Medulla oblongata (tissue), 1 donor: ENCODE results near the gene GMDS.

ENCODE experiments used
- DNase-seq: peaks from one replicate; pipeline ENCODE4 v3.0.0-alpha.2; 2015; ENCODE audit errors: extremely low spot score

GMDS gene

DNA sequence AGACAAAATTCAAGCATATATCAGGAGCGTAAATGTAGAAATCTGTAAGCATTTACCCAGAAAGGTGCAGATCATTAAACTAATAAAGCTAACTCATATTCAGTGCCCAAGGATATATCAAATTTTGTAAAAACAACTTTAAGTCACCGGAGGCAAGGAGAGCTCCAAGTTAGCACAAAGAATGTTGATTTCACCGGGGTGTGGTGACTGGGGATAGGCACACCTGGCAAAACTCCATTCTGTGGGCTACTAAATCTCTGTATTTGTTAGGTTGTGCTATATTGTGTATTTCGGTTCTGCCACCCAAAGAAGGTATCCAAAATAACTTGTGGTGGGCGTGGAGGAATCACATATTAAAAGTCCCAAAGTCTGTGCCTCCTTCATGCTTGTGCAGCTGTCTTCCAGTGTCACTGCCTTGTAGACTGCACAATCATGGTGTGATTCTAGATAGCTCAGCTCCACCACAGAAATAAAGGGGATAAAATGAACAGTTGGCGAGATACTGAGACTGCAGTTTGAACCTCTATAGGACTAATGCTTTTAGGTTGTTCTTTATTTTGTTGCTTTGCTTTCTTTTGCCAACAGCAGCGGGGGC, 111.6 kb downstream of the GMDS start:
- no peak for DNase-seq

- no peak for DNase-seq
Observed at GRCh38 chr6:2132916-2133315, 112.5 kb downstream of the GMDS start.

DNA sequence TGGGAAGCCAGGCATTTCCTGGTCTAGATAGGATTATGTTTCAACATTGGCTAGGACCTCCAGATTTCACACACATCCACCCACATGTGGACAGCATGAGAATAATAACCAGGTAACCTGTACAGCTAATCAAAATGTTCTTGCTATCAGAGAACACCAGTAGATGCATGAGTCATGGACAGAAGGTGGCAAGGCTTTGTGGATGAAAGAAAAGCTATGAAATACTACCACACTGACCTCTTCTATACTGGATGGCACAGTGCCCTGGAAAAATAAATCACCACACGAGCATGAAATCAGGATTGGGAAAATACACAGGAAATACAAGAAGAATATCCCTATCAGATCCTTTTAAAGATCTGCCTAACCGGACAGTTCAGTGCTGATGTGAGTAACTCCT, 113.0 kb downstream of the GMDS start:
- no peak for DNase-seq

- no peak for DNase-seq
Observed at GRCh38 chr6:2129182-2129621, 116.2 kb downstream of the GMDS start.

DNA sequence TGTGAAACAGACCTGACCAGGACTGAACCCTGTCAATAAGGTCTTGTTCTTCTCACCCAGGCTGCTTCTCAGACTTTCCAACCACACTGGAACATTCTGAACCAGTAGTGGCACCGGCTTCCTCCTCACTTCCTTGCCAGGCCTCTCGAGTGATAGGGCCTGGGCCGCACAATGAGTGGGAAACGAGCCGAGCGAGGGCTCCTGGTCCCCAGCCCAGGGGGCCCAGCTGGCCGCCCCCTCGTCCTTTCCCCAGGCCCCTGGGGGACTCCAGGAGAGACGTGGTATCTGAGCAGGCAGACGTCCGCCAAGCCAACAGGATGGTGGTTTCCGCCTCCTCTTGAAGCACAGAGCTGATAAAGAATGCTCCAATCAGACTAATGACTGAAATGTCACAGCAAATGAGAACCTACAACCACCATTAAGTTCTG, 117.9 kb downstream of the GMDS start:
- no peak for DNase-seq

DNA sequence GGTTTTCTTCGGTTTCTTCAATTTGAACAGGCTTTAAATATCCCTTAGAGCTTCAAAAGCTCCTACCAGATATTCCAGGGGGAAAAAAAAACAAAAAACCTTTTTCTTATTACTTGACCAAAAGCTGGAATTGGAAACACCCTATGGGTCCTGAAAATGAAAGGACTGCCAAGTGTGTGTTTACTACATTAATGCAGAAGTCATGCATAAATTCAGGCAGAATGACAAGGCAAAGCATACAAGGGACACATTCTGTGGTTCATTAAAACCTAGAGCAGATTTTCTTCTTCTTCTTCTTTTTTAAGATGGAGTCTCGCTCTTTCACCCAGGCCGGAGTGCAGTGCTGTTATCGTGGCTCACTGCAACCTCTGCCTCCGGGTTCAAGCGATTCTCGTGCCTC, 119.1 kb downstream of the GMDS start:
- no peak for DNase-seq

DNA sequence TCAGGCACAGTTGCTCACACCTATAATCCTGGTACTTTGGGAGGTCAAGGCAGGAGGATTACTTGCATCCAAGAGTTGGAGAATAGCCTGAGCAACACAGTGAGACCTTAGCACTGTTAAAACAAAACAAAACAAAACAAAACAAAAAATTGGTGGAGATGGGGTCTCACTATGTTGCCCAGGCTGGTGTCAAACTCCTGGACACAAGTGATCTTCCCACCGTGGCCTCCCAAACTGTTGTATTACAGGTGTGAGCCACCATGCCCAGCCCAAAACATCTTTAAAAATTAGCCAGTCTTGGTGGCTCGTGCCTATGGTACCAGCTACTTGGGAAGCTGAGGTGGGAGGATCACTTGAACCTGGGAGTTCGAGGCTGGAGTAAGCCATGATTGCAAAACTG, 120.2 kb downstream of the GMDS start:
- DNase-seq, result no peak

- no peak for DNase-seq
Observed at GRCh38 chr6:2124260-2124709, 121.1 kb downstream of the GMDS start.

- DNase-seq, result no peak
Observed at GRCh38 chr6:2120912-2121311, 124.5 kb downstream of the GMDS start.

DNA sequence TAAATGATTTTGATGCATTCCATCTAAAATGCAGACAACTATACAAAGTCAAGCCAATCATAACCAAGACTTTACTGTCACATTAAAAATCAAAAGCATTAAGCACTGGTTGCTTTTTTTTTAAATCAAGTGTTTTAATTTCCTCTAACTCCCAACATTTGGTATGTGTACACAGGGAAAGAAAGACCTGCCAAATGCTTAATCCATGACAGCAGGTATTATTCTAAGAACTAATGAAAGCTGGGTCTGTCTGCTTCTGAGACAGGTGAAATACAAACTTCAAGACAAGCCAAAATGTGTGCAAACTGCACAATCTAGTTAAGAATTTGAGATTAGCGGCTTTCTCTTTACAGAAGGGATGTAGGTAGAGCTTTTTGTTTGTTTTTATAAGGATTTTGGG, 126.1 kb downstream of the GMDS start:
- no peak for DNase-seq

- DNase-seq, result no peak
Observed at GRCh38 chr6:2118136-2118535, 127.3 kb downstream of the GMDS start.

DNA sequence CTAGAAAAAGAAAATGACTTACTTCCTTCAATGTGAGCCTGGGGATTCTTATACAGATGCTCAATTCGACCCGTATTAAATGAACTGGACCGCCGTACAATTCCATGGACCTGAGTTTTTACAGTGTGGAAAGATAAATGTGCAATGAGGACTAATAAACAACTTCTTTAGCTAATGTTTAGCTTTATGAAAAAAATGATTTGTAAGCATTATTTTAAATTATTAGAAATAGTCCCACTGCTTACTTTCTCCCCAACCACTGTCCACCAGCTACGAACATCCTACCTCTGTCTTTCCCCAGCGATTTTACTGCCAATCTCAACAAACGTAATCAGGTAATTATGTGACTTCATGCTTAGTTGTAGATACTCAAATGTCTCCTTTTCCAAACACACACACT, 128.0 kb downstream of the GMDS start:
- no peak for DNase-seq

DNA sequence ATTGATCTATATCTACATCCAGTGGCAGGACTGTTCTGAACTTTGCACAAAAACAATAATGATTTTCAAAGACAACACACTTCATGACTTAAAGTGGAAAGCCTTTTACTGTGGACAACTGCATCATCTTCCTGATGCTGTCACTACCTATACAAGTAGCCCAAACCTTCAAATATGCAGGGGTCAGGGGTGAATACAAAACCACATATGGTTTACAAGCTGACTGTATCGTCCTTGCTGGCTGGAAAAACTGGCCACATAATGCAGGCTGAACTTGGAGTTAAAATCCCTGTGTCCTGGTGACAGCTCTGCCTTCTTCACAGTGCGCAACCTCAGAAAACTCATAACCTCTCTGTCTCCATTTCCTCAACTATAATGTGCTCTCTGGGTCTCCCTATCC, 128.9 kb downstream of the GMDS start:
- no peak for DNase-seq

DNA sequence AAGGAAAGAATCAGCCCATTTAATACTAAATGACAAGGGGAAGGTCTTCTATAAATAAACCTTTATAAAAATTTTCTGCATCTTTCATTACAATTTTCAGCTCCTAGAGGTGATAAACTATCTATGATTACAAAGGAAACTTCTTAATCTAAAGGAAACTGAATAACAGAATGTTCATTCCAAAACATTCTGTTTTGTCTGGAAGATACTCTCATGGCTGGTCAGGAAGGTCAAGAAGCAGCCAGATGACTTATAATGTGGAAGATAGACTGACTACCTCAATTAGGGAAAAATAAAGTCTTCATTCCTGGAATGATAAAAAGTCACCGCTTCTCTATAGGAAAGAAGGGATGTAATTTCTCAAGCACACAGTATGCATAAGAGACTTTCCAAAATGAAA, 131.3 kb downstream of the GMDS start:
- DNase-seq, result no peak

DNA sequence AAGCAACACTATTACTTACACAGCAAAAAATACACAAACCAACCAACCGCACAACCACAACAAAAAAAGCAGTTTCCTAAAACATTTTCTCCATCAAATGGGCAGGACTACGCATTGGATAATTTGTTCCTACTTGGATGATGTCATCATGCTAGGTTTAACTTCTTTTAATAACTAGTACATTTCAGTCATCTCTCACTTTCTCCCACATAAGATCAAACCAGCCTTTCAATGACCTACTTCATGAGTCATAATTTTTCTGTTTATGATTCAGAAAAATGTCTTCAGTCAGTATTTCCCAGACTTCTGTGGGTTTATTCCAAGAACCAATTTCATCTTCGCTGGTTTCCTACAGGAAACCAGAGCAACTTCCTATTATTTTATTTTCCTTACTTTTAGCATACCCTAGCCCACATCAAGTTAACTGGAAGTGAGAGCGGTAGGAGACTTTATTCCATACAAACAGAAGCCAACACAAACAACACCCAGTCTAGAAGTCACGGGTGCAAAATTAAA, 134.2 kb downstream of the GMDS start:
- DNase-seq, result no peak

DNA sequence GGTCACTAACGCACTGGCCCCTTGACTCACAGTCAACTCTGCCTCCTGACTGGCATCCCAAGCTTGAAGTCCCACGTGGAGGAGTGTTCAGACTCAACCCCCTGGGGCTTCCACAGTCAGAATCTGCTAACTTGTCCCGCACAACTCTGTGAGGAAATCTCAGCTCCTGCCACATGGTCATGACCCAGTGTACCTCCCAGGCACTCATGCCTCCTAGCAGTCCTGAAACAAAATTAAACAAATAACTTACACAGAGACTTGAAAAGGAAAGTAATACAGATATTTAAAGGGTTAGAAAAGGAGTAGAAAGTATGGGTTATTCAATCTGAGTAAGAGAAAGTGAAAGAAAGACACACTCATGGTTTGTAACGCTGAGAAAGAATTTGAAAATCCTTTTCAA, 134.9 kb downstream of the GMDS start:
- DNase-seq, result no peak

DNA sequence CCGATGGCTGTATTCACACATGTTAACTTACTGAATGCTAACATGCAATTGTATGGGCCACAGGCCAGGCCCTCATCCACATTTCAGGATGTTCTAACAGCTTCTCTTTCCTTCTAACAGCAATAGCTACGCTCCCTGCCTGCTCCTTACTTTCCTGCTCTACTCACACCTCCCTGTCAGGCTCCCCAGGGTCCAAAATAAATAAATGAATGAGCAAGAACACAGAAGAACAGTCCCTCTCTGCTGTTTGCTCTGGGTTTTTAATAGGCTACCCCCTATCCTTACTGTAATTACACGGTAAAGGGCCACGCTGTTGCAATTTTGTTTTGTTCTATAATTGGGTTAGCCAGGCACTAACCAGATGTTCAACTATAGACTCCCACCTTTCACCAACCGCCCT, 135.6 kb downstream of the GMDS start:
- no peak for DNase-seq

DNA sequence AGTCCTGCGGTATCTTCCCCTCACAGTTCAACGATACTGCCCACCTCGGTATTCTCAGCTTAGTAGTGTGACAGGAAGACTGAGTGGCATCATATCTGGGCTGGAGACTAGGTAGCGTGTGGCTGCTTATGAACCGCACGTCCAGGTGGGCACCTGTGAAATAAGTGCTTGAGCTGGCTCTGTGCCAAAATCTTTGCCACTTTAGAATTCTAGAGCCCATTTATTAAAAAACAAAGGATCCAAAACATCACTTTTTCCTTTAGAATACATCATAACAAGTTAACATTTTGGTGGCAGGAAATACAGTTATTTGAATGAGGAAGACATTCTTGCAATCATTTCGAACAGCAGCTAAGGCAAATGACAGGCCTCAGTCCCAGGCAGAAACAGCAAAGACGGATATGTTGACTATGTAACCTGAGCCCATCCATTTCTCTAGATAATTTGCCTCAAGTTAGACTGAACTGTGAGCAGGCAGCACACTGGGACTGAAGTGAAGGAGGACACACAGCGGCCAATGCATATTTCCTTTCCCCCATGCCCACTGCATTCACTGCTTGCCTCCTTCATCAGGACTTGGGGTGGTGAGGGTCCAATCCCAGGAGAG, 136.6 kb downstream of the GMDS start:
- DNase-seq, result no peak

DNA sequence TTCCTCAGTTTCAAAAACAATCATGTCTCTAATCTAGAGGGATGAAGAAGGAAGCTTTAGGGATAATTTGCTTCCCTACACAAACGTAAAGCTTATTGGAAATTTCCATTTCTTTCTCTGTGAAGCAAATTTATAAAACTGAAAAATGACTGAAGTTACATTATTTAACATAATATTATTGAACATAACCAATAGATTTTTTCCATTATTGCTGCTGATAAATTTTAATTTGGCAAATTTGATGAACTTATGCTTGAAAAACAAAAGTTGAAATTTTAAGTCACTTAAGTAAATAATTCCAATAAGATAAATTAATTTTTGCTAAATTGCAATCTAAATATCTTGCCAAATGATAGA, 140.9 kb downstream of the GMDS start:
- no peak for DNase-seq

- DNase-seq, result peak; percentile 75
Observed at GRCh38 chr6:2103765-2104523, 141.5 kb downstream of the GMDS start.

- DNase-seq, result no peak
Observed at GRCh38 chr6:2102966-2103365, 142.4 kb downstream of the GMDS start.

DNA sequence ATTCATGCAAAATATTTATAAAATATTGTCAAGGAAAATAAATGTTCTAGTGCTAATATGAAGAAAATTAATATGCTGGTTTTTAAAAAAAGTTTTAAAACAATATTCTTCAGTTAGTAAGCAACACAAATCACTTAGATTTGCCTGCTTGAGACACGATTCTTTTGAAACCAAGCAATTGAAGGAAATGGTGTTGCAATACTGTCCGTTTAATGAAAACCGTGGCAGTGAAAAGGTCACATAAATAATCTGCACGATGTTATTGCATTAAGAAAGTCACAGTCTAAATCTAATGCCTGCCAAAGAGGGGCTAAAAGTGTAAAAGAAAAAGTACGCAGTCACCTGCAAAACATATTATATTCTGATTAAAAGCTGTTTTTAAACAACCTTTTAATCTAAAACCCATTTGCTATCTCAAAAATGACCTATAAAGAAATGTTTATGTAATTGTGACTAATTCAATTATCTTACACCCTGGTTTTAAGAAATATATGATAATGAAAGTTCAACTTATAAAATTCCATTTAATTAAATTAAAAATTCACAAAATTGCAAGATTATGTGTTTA, 143.0 kb downstream of the GMDS start:
- DNase-seq, result no peak

DNA sequence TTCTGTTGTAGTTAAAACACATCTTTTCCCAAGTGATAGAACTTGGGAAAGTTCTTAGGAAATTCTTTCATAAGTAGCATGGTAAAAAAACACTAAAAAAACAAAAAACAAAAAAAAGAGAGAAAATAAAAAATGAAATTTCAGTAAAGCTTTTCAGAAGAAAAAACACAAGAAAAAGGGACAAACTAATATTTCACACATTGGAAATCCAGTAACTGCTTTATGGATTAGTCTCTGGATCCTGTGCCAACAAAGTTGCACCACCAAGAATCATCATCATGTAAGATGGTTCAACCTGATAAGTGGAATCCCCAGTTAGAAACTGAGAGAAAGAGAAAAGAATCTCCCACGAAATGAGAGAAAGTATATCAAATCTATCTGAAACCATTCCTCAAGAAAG, 144.2 kb downstream of the GMDS start:
- no peak for DNase-seq
